OCI-LY1 (cell line): ENCODE data around the gene TAS2R50.

Experiments
- H2AFZ ChIP-seq: fragments of 200-600 bp; sonication (generic), shearing (Covaris generic); 2 replicates; pipeline ENCODE4 v1.6.0; 2014; ENCODE audit warnings: antibody characterized with exemption, mild to moderate bottlenecking, low read length
- H3F3A ChIP-seq: fragments of 200-600 bp; sonication (generic), shearing (Covaris generic); 2 replicates; pipeline ENCODE4 v1.6.0; 2014; ENCODE audit warnings: mild to moderate bottlenecking, antibody characterized with exemption, low read length, moderate library complexity; ENCODE audit not compliant: insufficient read depth
- H3K27ac ChIP-seq: fragments of 200-600 bp; sonication (generic); 2 replicates; pipeline ENCODE4 v1.5.1; 2014; ENCODE audit warnings: low read length, mixed run types, mild to moderate bottlenecking, low read depth; ENCODE audit not compliant: poor library complexity, severe bottlenecking
- H3K27me3 ChIP-seq: fragments of 200-600 bp; sonication (generic); 2 replicates; pipeline ENCODE4 v1.6.0; 2014; ENCODE audit warnings: antibody characterized with exemption, mild to moderate bottlenecking, low read length, moderate library complexity; ENCODE audit not compliant: insufficient read depth
- H3K36me3 ChIP-seq: fragments of 200-600 bp; sonication (generic); 2 replicates; pipeline ENCODE4 v1.6.1; 2014; ENCODE audit warnings: mild to moderate bottlenecking, antibody characterized with exemption, low read length, moderate library complexity, mixed read lengths; ENCODE audit not compliant: insufficient read depth
- H3K4me1 ChIP-seq: fragments of 200-600 bp; sonication (generic); 2 replicates; pipeline ENCODE4 v1.5.1; 2014; ENCODE audit warnings: mild to moderate bottlenecking, low read length, moderate library complexity; ENCODE audit not compliant: insufficient read depth, severe bottlenecking
- H3K4me2 ChIP-seq: fragments of 200-600 bp; sonication (generic), shearing (Covaris generic); 2 replicates; pipeline ENCODE4 v1.6.1; 2014; ENCODE audit warnings: low read length
- H3K4me3 ChIP-seq: fragments of 200-600 bp; sonication (generic); 2 replicates; pipeline ENCODE4 v1.5.1; 2014; ENCODE audit warnings: low read length, low read depth, mild to moderate bottlenecking, mixed read lengths; ENCODE audit not compliant: poor library complexity, severe bottlenecking
- H3K79me2 ChIP-seq: fragments of 200-600 bp; shearing (Covaris generic); 2 replicates; pipeline ENCODE4 v1.6.1; 2016; ENCODE audit warnings: mixed run types, low read length, mixed read lengths; ENCODE audit not compliant: insufficient read depth
- H3K9ac ChIP-seq: fragments of 200-600 bp; sonication (generic), shearing (Covaris generic); 2 replicates; pipeline ENCODE4 v1.6.1; 2014; ENCODE audit warnings: mild to moderate bottlenecking, low read length, mixed read lengths
- H3K9me2 ChIP-seq: fragments of 200-600 bp; sonication (generic), shearing (Covaris generic); 2 replicates; pipeline ENCODE4 v1.6.1; 2014; ENCODE audit warnings: low read depth, mild to moderate bottlenecking, low read length, mixed read lengths
- H3K9me3 ChIP-seq: fragments of 200-600 bp; shearing (Covaris generic); 2 replicates; pipeline ENCODE4 v1.6.1; 2014; ENCODE audit warnings: low read length, mixed read lengths
- H4K20me1 ChIP-seq: fragments of 200-600 bp; sonication (generic), shearing (Covaris generic); 2 replicates; pipeline ENCODE4 v1.6.0; 2016; ENCODE audit warnings: mild to moderate bottlenecking, low read length; ENCODE audit not compliant: insufficient read depth
- CTCF ChIP-seq: fragments of 200-600 bp; sonication (generic), shearing (Covaris generic); IDR thresholded peaks from 2 replicates; pipeline ENCODE4 v1.5.1; 2017; ENCODE audit warnings: mild to moderate bottlenecking, antibody characterized with exemption, low read length, moderate library complexity, mixed read lengths
- EZH2 ChIP-seq: fragments of 200-600 bp; sonication (generic), shearing (Covaris generic); IDR thresholded peaks from 2 replicates; pipeline ENCODE4 v1.8.0; 2017; ENCODE audit warnings: borderline replicate concordance, mixed run types, mild to moderate bottlenecking, antibody characterized with exemption, low read length, moderate library complexity, mixed read lengths

TAS2R50 gene

GRCh38 chr12:10941916-10942607 is 44.6 kb downstream of the TAS2R50 start:
- Histone ChIP-seq H3K4me3 (no peak overlapping the region), H3K27me3 (no peaks in the 10 kb centered on the region), H3K9me3 (peaks cover 4% of the 10 kb centered on the region; the same call in 1 of the 2 replicates), H4K20me1 (no peaks in the 10 kb centered on the region), H2AFZ (no peak overlapping the region), H3K9ac (no peak overlapping the region), H3K79me2 (no peaks in the 10 kb centered on the region), H3K4me2 (no peak overlapping the region), H3F3A (no peaks in the 10 kb centered on the region), H3K4me1 (peaks cover 3% of the 10 kb centered on the region), H3K36me3 (no peaks in the 10 kb centered on the region), H3K27ac (no peak overlapping the region), H3K9me2 (no peaks in the 10 kb centered on the region; the same call in 1 of the 2 replicates)
- TF ChIP-seq CTCF = no peak
- TF ChIP-seq EZH2 = no peak

GRCh38 chr12:10941369-10941768 is 45.3 kb downstream of the TAS2R50 start:
- H2AFZ ChIP-seq = no peak overlapping the region
- H3K4me2 ChIP-seq = no peak overlapping the region
- H3K27me3 ChIP-seq = no peaks in the 10 kb centered on the region
- H3K9me2 ChIP-seq = no peaks in the 10 kb centered on the region; the same call in 1 of the 2 replicates
- H3K9me3 ChIP-seq = no peaks in the 10 kb centered on the region
- H3K4me1 ChIP-seq = peaks cover 7% of the 10 kb centered on the region
- no peak overlapping the region for H3K4me3 ChIP-seq
- TF ChIP-seq CTCF (no peak), EZH2 (no peak)
- H3F3A ChIP-seq = no peaks in the 10 kb centered on the region
- H3K79me2 ChIP-seq = no peaks in the 10 kb centered on the region
- no peaks in the 10 kb centered on the region for H4K20me1 ChIP-seq
- no peak overlapping the region for H3K27ac ChIP-seq
- no peaks in the 10 kb centered on the region for H3K36me3 ChIP-seq
- no peak overlapping the region for H3K9ac ChIP-seq

- Histone ChIP-seq H3K9me2 (no peaks in the 10 kb centered on the region; the same call in 1 of the 2 replicates), H3K4me2 (no peak overlapping the region), H3K36me3 (no peaks in the 10 kb centered on the region), H3K27me3 (no peaks in the 10 kb centered on the region), H3K4me1 (peaks cover 7% of the 10 kb centered on the region), H3K9ac (no peak overlapping the region), H4K20me1 (no peaks in the 10 kb centered on the region), H3K79me2 (no peaks in the 10 kb centered on the region), H3K27ac (no peak overlapping the region), H3K9me3 (no peaks in the 10 kb centered on the region), H3K4me3 (no peak overlapping the region), H2AFZ (no peak overlapping the region), H3F3A (no peaks in the 10 kb centered on the region)
- TF ChIP-seq CTCF (no peak), EZH2 (no peak)
Observed at GRCh38 chr12:10940389-10940788, 46.3 kb downstream of the TAS2R50 start.
